Liver (tissue), 3 donors: ENCODE data around the gene PCDHA4.

ENCODE experiments used
- FOXA2 ChIP-seq: IDR thresholded peaks from 2 replicates; pipeline ENCODE4 v1.6.1; 2016; ENCODE audit warnings: antibody characterized with exemption
- GABPA ChIP-seq, 2 donors: IDR thresholded peaks in 1 of 2; conservative IDR thresholded peaks in 1 of 2; 2 replicates each; pipeline ENCODE4 v1.6.1; 2016; ENCODE audit warnings: antibody characterized with exemption in 2 of 2, mild to moderate bottlenecking in 1 of 2, moderate library complexity in 1 of 2
- JUND ChIP-seq, 2 donors: IDR thresholded peaks; 2 replicates each; pipeline ENCODE4 v1.6.1; 2016; ENCODE audit warnings: antibody characterized with exemption in 2 of 2
- TAF1 ChIP-seq: conservative IDR thresholded peaks from 2 replicates; pipeline ENCODE4 v1.6.1; 2016; ENCODE audit warnings: antibody characterized with exemption, mild to moderate bottlenecking
- YY1 ChIP-seq: IDR thresholded peaks from 2 replicates; pipeline ENCODE4 v1.6.1; 2016; ENCODE audit warnings: antibody characterized with exemption, mild to moderate bottlenecking
- TF ChIP-seq, protein P1 (sequence below): fragments of 150-350 bp; IDR thresholded peaks from 2 replicates; pipeline ENCODE4 v1.5.1; 2017; ENCODE audit warnings: improper control_type of control experiment, low read depth, low read length; ENCODE audit not compliant: missing input control
- TF ChIP-seq, protein P2 (sequence below): IDR thresholded peaks from 2 replicates; pipeline ENCODE4 v1.6.1; 2016; ENCODE audit warnings: antibody characterized with exemption
- donor health status: healthy.
- donor health status: healthy.

DNA sequence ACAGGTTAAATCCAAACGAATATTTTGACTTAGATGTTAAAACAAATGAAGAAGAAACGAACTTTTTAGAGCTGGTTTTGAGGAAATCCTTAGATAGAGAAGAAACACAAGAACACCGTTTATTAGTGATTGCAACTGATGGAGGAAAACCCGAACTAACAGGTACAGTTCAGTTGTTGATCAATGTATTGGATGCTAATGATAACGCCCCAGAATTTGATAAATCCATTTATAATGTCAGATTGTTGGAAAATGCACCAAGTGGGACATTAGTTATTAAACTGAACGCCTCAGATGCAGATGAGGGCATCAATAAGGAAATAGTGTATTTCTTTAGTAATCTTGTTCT is 15.4 kb downstream of the PCDHA4 start:
- TF ChIP-seq, protein P1, sequence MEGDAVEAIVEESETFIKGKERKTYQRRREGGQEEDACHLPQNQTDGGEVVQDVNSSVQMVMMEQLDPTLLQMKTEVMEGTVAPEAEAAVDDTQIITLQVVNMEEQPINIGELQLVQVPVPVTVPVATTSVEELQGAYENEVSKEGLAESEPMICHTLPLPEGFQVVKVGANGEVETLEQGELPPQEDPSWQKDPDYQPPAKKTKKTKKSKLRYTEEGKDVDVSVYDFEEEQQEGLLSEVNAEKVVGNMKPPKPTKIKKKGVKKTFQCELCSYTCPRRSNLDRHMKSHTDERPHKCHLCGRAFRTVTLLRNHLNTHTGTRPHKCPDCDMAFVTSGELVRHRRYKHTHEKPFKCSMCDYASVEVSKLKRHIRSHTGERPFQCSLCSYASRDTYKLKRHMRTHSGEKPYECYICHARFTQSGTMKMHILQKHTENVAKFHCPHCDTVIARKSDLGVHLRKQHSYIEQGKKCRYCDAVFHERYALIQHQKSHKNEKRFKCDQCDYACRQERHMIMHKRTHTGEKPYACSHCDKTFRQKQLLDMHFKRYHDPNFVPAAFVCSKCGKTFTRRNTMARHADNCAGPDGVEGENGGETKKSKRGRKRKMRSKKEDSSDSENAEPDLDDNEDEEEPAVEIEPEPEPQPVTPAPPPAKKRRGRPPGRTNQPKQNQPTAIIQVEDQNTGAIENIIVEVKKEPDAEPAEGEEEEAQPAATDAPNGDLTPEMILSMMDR = no peak
- TF ChIP-seq FOXA2 (no peak), GABPA (IDR thresholded peaks at IDR 0.05 in 1 of 2, conservative IDR thresholded peaks at IDR 0.05 in 1 of 2) (no peak), TAF1 (no peak), YY1 (no peak), JUND (IDR thresholded peaks at IDR 0.05) (no peak)
- TF ChIP-seq, protein P2, sequence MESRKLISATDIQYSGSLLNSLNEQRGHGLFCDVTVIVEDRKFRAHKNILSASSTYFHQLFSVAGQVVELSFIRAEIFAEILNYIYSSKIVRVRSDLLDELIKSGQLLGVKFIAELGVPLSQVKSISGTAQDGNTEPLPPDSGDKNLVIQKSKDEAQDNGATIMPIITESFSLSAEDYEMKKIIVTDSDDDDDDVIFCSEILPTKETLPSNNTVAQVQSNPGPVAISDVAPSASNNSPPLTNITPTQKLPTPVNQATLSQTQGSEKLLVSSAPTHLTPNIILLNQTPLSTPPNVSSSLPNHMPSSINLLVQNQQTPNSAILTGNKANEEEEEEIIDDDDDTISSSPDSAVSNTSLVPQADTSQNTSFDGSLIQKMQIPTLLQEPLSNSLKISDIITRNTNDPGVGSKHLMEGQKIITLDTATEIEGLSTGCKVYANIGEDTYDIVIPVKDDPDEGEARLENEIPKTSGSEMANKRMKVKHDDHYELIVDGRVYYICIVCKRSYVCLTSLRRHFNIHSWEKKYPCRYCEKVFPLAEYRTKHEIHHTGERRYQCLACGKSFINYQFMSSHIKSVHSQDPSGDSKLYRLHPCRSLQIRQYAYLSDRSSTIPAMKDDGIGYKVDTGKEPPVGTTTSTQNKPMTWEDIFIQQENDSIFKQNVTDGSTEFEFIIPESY = no peak
